Measurements from ENCODE around the gene STRA6.

The STRA6 gene

GRCh38 chr15:74202452-74203401, at the start of gene STRA6:
STRA6 (minus strand) TSS chr15:74202787; CDS start chr15:74202267, 520 bp downstream.
- DNase-seq = no peak

GRCh38 chr15:74252291-74252690, 49.7 kb upstream of the STRA6 start:
- DNase-seq = no peak

- DNase-seq = no peak
Measured at GRCh38 chr15:74251131-74251811, 48.7 kb upstream of the STRA6 start.

- no peak for DNase-seq
Measured at GRCh38 chr15:74250266-74250665, 47.7 kb upstream of the STRA6 start.

GRCh38 chr15:74245342-74245931, 42.9 kb upstream of the STRA6 start:
- no peak for DNase-seq

GRCh38 chr15:74244822-74245341, 42.3 kb upstream of the STRA6 start:
- no peak for DNase-seq

- DNase-seq = no peak
Measured at GRCh38 chr15:74243431-74243830, 40.8 kb upstream of the STRA6 start.

GRCh38 chr15:74242441-74243185, 40.0 kb upstream of the STRA6 start:
- no peak for DNase-seq

- DNase-seq = no peak
Measured at GRCh38 chr15:74240897-74241614, 38.5 kb upstream of the STRA6 start.

GRCh38 chr15:74240002-74240568, 37.5 kb upstream of the STRA6 start:
- DNase-seq = no peak

- DNase-seq = no peak
Measured at GRCh38 chr15:74239051-74239705, 36.6 kb upstream of the STRA6 start.

- no peak for DNase-seq
Measured at GRCh38 chr15:74235962-74236361, 33.4 kb upstream of the STRA6 start, which contains the start of gene CCDC33. CCDC33 (plus strand) TSS chr15:74236326; CDS start chr15:74236720, 394 bp downstream.

- no peak for DNase-seq
Measured at GRCh38 chr15:74234598-74234875, 31.9 kb upstream of the STRA6 start.

- no peak for DNase-seq
Measured at GRCh38 chr15:74233851-74234597, 31.4 kb upstream of the STRA6 start.

GRCh38 chr15:74233373-74233772, 30.8 kb upstream of the STRA6 start:
- no peak for DNase-seq

GRCh38 chr15:74231475-74231874, 28.9 kb upstream of the STRA6 start:
- no peak for DNase-seq

- no peak for DNase-seq
Measured at GRCh38 chr15:74229686-74230085, 27.1 kb upstream of the STRA6 start.

- no peak for DNase-seq
Measured at GRCh38 chr15:74228723-74229081, 26.1 kb upstream of the STRA6 start.

GRCh38 chr15:74227968-74228722, 25.6 kb upstream of the STRA6 start:
- DNase-seq = no peak
